SH-SY5Y (cell line): ENCODE measurements around the gene DAGLA.

Experiments
- GATA2 ChIP-seq: IDR thresholded peaks from 2 replicates; pipeline ENCODE4 v1.6.1; 2011; ENCODE audit warnings: mild to moderate bottlenecking, low read depth, low read length
- GATA3 ChIP-seq: IDR thresholded peaks from 2 replicates; pipeline ENCODE4 v1.6.1; 2011; ENCODE audit warnings: low read depth, mild to moderate bottlenecking, low read length, moderate library complexity

DAGLA gene

DNA sequence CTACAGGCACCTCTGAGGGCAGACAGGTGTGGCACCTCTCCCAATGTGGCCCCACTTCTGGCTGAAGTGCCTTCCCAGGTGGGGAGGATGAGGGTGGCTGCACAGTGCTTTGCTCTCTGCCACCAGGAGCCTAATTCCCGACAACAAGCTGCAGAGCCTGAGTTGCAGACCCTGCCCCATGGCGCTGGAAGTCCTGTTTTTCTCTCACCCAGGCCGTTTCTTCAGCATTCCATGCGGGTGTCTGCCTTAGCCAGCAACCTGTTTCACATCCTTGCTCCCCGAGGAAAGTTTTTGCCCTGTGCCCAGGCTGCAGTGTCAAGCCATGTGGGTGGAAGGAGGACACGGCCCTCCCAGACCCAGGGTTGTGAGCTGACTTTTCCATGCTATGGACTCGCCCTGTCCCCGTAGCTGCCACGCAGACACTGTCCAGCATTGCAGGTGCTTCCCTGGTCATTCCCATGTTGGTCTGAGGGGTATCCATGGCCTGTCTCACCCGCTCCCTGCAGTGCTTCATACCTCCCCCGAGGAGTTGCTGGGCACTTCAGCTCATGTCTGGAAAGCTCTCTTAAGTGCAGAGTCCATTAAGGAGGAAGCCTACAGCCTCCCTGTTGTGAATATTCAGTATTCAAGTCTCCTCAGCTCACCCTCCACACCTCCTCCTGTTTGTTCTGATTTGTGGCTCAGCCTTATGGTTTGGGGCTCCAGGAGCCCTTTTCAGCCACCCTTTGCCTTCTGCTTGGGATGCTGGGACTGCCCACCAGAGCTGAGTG lies 2.9 kb downstream of the DAGLA start:
- TF ChIP-seq GATA2 (no peak), GATA3 (no peak)

GRCh38 chr11:61683961-61684869 lies 4.0 kb downstream of the DAGLA start:
- TF ChIP-seq GATA2 (no peak), GATA3 (no peak)

DNA sequence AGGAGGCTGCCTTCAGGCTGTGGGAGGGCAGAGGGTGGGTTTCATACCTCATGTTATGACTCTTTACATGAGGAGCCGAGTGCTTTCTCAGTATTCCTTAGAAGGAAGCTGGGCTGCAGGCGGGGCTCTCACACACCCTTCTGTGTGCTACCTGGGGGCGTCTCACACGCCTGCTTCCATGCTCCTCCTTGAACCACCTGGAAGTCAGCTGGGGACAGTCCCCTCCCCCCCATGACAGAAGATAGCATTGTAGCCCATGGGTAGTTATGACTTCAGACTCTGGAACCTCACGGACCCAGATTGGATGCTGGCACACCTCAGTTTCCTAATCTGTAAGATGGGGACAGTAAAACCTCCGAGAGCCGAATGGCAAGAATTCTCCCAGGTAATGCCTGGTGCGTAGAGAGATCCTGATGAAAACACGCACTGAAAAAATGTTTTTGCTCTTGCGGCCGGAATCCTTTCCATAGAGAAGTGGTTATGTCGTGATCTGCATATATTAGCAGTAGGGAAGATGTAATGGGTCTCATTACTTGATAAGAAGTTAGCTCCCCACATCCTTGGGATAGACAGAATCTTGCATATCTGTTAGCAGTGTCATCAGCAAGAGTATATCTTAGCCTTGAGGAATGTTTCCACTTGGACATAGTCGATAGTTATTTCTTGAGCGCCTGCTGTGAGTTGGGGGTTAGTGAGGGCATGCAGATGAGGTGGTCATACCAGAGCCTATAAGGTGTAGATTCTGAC lies 4.9 kb downstream of the DAGLA start:
- no peak for TF ChIP-seq GATA2
- TF ChIP-seq GATA3: no peak

- no peak for TF ChIP-seq GATA2
- no peak for TF ChIP-seq GATA3
Measured at GRCh38 chr11:61685617-61685967, 5.4 kb downstream of the DAGLA start.

DNA sequence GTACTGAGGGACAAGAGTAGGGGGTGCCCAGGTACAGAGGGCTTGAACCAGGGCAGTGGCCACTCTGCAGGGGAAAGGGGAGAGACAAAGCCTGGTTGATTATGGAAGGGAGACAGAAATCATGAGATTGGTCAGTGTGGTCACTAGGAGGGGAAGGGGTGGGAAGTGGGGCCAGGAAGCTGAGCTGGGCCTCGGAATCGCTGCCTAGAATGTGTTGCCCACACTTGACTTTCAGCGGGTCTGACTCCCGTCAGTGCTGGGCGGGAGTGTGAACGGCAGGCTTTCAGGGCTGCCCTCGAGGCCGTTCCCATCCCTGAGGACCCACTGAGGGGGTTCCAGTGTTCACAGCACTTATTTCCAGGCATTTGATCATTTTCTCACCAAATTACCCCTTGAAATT lies 5.9 kb downstream of the DAGLA start:
- TF ChIP-seq GATA2: no peak
- no peak for TF ChIP-seq GATA3

DNA sequence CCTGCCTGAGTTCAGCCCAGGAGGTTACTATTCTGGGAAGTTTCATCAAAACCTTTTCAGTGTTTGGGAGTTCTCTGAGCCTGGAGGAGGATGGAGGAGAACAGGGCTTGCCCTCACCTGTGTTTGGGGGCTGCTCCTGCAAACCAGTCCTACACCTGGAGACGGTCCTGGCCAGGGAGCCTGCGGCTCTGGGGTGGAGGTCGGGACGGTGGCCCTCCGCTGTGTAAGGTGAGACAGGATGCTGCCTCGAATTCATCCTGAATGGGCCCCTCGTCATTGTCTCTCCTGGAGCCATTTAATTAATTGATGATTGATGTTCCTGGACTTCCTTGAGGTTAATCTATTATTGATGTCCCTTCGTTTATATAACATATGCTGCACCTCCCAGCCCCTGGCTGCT lies 6.3 kb downstream of the DAGLA start:
- TF ChIP-seq GATA3: no peak
- TF ChIP-seq GATA2: no peak

- TF ChIP-seq GATA2 (no peak), GATA3 (no peak)
Measured at GRCh38 chr11:61687420-61687819, 7.2 kb downstream of the DAGLA start.

- TF ChIP-seq GATA2 (no peak), GATA3 (no peak)
Measured at GRCh38 chr11:61688365-61689163, 8.4 kb downstream of the DAGLA start.

DNA sequence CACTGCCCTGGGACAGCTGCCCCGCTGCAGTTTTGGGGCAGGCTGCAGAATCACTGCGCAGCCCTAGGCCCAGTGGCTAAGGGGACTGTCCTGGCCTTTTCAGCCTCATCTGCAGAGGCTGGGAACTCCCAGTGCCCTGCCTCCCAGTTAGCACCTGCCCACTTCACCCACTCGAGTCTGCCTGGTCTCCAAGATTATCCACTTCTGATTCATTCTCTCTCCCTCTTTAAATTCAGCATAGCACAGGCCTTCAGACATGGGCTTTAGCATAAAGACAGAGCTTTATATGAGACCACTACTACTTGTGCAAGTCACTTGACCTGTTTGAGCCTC lies 8.9 kb downstream of the DAGLA start:
- TF ChIP-seq GATA3 (no peak), GATA2 (no peak)

DNA sequence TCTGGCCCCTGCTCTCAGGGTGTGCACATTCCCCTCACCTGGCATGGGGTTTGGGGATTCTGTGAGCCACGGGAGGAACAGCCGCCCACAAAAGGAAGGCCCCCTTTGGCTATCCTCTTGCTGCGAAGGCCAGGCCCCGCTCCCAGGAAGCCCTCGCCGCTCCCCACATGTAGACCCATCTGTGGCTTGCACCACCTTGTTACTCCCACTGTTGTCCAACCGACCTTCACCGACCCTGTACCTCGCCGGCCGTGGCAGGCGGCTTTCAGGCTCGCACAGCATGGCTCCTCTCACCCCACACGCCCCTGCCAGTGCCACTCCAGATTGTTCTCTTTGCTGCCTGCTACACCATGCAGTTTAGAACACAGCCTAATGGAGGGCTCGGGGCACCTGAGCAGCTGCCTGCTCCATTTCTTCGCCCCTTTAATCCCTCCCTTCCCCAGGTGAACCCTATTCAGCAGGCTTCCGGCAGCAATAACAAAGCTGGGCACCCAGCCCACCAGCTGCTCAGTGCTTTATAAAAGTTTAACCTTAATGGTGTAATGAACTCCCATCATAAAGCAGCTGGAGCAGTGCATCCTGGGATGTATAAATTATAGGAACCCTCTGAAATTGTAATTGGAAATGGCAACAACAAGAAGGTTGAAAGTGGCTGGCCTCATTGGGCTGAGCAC lies 10.7 kb downstream of the DAGLA start:
- TF ChIP-seq GATA3 (no peak), GATA2 (no peak)

DNA sequence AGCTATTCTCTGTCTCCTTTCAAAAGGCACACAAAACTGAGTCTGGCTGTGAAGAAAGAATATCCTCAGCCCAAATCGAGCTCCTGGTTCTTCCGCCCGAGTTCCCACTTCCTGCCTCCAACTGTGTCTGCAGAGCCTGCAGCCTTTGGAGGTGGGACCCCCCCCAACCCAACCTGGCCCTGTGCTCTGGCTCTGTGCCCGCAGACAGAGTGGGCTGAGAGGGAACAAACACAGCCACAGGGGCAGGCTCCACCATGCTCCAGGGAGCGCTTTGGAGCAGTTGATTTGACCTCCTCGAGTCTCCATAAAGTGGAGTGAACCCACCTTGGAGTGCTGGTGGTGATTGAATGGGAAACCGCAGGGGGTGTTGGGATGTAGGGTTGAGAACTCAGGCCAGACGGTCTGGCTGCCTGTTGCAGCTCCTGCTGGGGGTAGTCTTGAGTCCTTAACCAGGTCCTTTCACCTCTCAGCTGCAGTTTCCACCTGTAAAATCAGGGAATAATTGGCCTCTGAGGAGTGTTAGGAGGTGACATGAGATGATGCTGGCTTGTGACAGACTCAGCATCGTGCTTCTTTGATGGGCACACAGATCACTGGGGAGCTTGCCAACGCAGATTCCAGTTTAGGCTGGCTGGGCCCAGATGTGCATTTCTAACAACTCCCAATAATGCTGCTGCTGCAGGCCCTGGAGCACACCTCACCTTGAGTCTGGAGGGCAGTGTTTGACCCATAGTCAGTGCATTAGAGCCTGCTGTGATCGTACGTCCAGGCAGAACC lies 11.4 kb downstream of the DAGLA start:
- TF ChIP-seq GATA2: no peak
- TF ChIP-seq GATA3: no peak

- TF ChIP-seq GATA2: no peak
- no peak for TF ChIP-seq GATA3
Measured at GRCh38 chr11:61693922-61694601, 13.9 kb downstream of the DAGLA start.

DNA sequence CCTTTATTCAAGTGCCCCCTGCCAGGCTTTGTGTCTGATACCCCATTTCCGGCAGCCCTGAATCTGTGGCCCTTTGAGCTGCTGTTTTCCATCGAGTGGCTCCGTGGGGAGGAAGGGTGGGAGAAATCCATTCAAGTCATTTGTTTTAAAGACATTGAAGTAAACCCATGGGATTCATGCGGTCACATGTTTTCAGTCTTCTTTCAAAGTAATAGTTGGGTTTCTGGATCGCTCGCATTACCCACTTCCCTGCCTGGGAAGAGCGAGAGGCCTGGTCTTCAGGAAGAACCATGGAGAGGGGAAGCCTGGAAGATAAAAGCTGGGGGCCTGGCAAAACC lies 14.4 kb downstream of the DAGLA start:
- TF ChIP-seq GATA2 (no peak), GATA3 (no peak)
